Cortex of kidney (tissue), 1 donor: Measurements from ENCODE around the gene RUNDC3A.

Experiments
- DNase-seq: peaks from one replicate; lab custom pipeline; 2025; lab: John Stamatoyannopoulos, UW

RUNDC3A gene

DNA sequence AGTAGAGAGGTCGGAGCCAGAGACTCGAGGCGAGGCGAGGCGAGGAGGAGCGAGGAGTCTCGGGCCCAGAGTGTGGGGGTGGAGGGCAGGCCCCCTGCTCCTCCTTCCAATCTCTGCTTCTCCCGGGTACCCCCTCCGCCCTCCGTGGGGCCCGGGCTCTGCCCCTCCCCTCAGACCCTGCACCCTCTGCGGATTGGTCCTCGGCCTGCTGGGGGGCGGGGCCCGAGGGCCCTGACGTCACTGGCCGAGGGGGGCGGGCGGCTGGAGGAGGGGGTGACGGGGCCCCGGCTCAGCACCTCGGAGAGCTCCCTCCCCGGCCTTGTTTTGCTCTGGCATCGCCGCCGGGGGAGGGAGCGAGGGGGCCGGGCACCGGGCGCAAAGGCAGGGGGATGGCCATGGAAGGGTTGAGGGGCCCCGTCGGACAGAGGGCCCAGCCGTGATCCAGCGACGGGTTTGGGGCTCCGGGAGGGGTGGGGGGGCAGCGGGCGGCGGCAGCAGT is at the start of gene RUNDC3A:
Gene RUNDC3A (plus strand): TSS at position 282 of the 499 bp plus-strand sequence. CDS start 232 bp downstream, outside the sequence.
- DNase-seq: no peak

DNA sequence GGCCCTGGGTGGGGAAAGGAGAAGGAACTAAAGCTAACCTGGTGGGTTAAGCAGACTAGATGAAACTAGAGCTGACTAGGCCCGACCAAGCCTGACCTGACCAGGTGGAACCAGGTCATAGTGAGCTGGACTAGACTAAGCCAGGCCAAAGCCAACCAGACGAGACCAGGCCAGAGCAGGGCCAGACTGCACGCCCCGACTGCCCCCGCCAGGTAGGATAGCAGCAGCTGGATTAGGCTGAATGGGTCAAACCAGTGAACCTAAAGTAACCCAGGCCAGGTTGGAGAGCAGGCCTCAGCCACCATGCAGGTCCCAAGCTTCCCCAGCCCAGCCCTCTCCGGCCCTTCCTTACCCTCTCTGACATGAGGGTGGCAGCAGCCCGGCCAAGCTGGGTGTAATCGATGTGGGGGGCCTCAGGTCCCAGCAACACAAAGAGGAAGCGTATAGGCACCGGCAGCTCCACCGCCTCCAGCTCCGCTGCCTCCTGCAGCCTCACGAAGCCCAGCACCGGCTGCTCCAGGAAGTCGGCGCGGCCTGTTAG is 49.5 kb upstream of the RUNDC3A start:
- no peak for DNase-seq

GRCh38 chr17:44260296-44260695 is 48.1 kb upstream of the RUNDC3A start:
- no peak for DNase-seq

- DNase-seq: no peak
These were observed 45.7 kb upstream of the RUNDC3A start for GRCh38 chr17:44262654-44263225.

DNA sequence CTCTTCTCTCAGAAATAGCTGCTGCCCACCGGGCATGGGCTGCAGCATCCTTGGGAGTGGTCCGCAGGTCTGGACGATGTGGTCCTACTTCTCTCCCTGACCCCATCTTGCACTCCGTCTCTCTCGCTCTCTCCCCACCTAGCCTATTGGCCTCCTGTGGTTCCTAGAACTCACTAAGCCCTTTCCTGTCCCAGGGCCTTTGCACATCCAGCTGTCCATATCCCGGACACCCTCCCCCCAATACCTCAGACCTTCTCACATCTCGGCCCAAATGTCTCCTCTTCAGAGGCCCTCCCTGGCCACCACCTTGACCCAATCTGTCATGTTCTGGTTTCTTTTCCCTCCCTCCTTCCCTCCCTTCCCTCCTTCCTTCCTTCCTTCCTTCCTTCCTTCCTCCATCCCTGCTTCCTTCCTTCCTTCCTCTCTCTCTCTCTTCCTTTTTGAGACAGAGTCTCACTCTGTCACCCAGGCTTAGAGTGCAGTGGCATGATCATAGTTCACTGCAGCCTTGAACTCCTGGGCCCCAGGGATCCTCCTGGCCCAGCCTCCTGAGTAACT is 45.0 kb upstream of the RUNDC3A start:
- DNase-seq: no peak

- no peak for DNase-seq
These were observed 41.8 kb upstream of the RUNDC3A start for GRCh38 chr17:44266402-44267164.

DNA sequence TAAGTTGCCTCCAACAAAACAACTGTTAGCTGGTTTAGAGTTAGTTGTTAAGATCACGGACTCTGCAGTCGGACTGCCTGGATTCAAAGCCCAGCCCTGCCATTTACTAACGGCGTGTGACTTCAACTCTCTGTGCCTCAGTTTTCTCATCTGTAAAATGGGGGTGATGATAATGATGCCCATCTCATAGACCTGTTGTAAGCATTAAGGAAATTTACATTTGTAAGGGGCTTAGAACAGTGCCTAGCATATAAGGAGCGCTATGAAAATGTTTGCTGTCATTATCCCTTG is 41.3 kb upstream of the RUNDC3A start:
- no peak for DNase-seq

GRCh38 chr17:44267818-44268490 is 40.4 kb upstream of the RUNDC3A start, which contains the start of gene SLC4A1:
TSS of gene SLC4A1 (minus strand) at chr17:44268135. CDS start at chr17:44262866, 5,269 bp downstream.
- DNase-seq: no peak

DNA sequence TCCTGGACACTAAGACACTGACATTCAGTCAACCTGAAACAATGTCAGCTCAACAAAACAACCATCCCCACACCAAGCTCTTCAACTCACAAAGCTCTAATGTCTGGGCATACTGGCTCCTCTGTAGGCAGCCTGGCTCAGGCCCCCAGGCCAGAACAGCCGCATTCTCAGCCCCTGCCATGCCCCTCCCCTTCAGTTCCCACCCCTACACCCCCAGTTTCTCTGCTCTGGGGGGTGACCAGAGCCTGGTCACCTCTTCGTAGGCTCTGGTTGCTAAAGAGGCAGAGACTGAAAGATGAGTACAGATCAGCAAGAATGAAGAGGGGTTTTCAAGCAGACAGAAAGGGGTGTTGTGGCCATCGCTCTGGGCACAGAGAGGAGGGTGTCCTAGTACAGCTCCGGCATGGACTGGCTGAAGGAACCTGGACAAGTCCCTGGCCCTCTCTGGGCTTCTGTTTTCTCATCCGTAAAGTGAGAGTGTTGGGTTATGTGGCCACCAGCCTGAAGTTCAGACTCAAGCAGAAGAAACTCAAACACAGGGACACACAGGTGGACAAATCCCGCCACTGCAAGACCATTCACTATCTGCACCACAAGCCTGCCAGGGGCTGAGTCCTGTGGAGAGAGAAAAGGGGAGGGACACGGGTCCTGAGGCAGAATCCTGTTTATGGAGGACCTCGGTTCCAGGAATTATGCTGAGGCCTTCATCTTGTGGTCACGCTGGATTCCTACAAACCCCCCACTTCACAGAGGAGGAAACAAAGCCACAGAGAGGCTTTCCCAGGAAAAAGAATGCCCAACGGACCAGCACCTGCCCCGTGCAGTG is 39.5 kb upstream of the RUNDC3A start:
- no peak for DNase-seq

GRCh38 chr17:44269535-44270240 is 38.7 kb upstream of the RUNDC3A start:
- no peak for DNase-seq

- DNase-seq: no peak
These were observed 36.0 kb upstream of the RUNDC3A start for GRCh38 chr17:44272321-44272951.

DNA sequence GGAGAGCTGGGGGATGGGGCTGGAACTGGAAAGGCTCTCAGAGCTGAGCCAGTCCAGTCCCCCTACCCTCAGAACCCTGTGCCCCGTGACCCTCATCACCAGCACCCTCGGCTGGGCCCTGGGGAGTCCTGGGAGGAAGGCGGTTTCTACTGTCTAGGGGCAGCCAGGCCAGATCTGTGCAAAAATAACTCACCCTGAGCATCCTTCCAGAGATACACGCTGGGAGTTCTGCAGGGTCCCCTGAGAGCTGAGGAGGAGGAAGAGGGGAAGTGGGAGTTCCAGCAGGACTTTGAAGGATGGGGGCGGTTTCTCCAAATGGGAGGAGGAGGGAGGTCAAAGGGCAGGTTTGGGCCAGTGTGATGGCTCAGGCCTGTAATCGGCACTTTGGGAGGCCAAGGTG is 35.4 kb upstream of the RUNDC3A start:
- DNase-seq: no peak

GRCh38 chr17:44273607-44274006 is 34.8 kb upstream of the RUNDC3A start:
- DNase-seq: no peak

GRCh38 chr17:44277976-44278375 is 30.4 kb upstream of the RUNDC3A start:
- no peak for DNase-seq

GRCh38 chr17:44279346-44279665 is 29.1 kb upstream of the RUNDC3A start:
- no peak for DNase-seq

GRCh38 chr17:44279666-44280391 is 28.6 kb upstream of the RUNDC3A start:
- no peak for DNase-seq

DNA sequence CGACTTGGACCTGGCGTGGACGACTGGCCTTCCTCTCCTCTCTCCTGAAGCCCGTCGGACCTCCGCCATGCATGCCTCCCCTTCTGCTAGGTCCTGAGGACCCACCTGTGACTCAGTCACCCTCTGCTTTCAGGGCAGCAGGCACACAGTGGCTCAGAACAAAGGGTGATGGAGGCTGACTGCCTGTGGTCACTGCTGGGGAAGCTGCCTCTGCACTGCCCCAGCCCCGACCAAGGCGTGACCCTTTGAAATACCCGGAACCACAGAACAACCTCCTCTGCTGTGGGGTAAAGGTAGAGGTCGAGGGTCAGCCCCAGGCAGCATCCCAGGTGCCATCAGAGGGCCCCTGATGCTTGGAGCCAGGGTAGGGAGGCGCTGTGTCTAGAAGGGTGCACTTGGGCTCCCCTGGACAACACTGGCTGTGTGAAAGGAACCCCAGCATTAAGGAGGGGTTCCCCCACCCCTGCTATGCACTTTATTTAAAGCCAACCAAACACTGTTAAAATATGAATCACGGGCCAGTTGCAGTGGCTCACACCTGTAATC is 27.9 kb upstream of the RUNDC3A start:
- DNase-seq: no peak

DNA sequence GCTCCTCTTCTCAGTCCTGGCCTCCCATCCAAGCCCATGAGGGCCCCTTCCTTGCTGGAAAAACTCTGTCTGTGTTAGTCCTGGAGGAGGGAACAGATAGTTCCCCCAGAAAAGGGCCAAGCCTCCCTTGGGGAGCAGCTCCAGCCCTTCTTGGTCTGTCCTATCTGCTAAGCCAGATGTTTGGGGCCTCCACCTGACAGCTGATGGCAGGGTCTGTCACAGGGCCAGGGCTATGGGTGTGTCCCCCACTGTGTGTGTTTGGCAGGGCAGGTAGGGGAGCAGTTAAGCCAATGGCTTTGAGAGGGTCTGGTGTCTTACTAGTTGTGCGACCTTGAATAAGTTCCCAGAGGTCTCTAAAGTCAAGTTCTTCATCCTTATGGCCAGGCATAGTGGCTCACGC is 26.8 kb upstream of the RUNDC3A start:
- no peak for DNase-seq

DNA sequence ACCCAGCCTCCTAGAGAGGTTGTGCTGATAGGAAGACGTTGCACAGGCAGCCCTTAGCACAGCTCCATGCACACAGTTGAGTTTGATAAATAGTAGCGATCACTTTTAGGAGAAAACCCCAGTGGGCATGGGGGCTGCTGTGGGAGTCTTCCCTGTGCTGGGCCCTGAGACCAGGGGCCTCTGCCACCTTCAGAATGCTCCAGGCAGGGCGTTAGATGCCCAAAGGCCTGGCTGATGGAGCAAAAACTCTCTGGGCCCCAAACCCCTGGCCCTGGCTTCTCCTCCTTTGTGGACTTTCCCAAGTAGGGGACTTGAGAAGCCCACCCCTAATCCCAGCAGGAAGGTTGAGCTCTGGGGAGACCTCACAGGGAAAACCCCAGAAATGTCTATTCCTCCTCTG is 26.1 kb upstream of the RUNDC3A start:
- no peak for DNase-seq
